ENCODE measurements around the gene IRAK3. TPM values are rescaled to one million over a fixed set of nuclear protein-coding genes. Genes with fewer than 3 reads are reported as not detected.

IRAK3 gene
- total and polyA plus RNA-seq, 8 donors = 0.55 to 5.3 (median 1.3) TPM

GRCh38 chr12:66162701-66163100 is 26.3 kb upstream of the IRAK3 start:
- Histone ChIP-seq H3K4me1 (peaks cover 0 to 3% (median 0%) of the 10 kb centered on the region in 3 donors), H3K4me3 (no peak overlapping the region), H3K36me3 (no peaks in the 10 kb centered on the region), H3K9me3 (no peaks in the 10 kb centered on the region), H3K27ac (no peak overlapping the region), H3K27me3 (no peaks in the 10 kb centered on the region)
- no peak for DNase-seq
- intact Hi-C loops (cut with DNase I) = no loop called here
- WGBS, 2 donors = 90 to 93% methylated on average over 2 of the region's 2 CpGs
- ATAC-seq = no peak
- no peak for FAIRE-seq
- TF ChIP-seq CTCF (IDR thresholded peaks at IDR 0.05) = no peak

GRCh38 chr12:66163289-66163688 is 25.7 kb upstream of the IRAK3 start:
- H3K4me3 ChIP-seq = no peak overlapping the region
- H3K36me3 ChIP-seq = no peaks in the 10 kb centered on the region
- no peak for TF ChIP-seq CTCF (IDR thresholded peaks at IDR 0.05)
- FAIRE-seq (no peak), DNase-seq (no peak), ATAC-seq (no peak)
- no peak overlapping the region for H3K27ac ChIP-seq
- peaks cover 0 to 5% (median 5%) of the 10 kb centered on the region in 3 donors for H3K4me1 ChIP-seq
- 56 to 69% methylated on average over 4 of the region's 4 CpGs for WGBS, 2 donors
- intact Hi-C loops (cut with DNase I) = no loop called here
- H3K9me3 ChIP-seq = no peaks in the 10 kb centered on the region
- H3K27me3 ChIP-seq = no peaks in the 10 kb centered on the region

- H3K27me3 ChIP-seq = no peaks in the 10 kb centered on the region
- H3K27ac ChIP-seq = no peak overlapping the region
- DNase-seq (no peak), FAIRE-seq (no peak), ATAC-seq (no peak)
- no peak for TF ChIP-seq CTCF (IDR thresholded peaks at IDR 0.05)
- peaks cover 0 to 10% (median 10%) of the 10 kb centered on the region in 3 donors for H3K4me1 ChIP-seq
- H3K4me3 ChIP-seq = no peak overlapping the region
- 90 to 92% methylated on average over 3 of the region's 3 CpGs for WGBS, 2 donors
- intact Hi-C loops (cut with DNase I) = no loop called here
- H3K9me3 ChIP-seq = no peaks in the 10 kb centered on the region
- H3K36me3 ChIP-seq = no peaks in the 10 kb centered on the region
Observed at GRCh38 chr12:66164349-66164821, 24.6 kb upstream of the IRAK3 start.

- WGBS, 2 donors = 97 to 100% methylated on average over 2 of the region's 2 CpGs
- Histone ChIP-seq H3K4me1 (peaks cover 0 to 10% (median 10%) of the 10 kb centered on the region in 3 donors), H3K36me3 (no peaks in the 10 kb centered on the region), H3K9me3 (no peaks in the 10 kb centered on the region), H3K4me3 (no peak overlapping the region), H3K27ac (no peak overlapping the region), H3K27me3 (no peaks in the 10 kb centered on the region)
- no peak for ATAC-seq
- DNase-seq = no peak
- no peak for TF ChIP-seq CTCF (IDR thresholded peaks at IDR 0.05)
- FAIRE-seq = no peak
- intact Hi-C loops (cut with DNase I) = no loop called here
Observed at GRCh38 chr12:66165141-66165540, 23.9 kb upstream of the IRAK3 start.

GRCh38 chr12:66166561-66166960 is 22.5 kb upstream of the IRAK3 start:
- H3K4me3 ChIP-seq = no peak overlapping the region
- ATAC-seq = no peak
- intact Hi-C loops (cut with DNase I) = no loop called here
- DNase-seq = no peak
- no peak overlapping the region for H3K27ac ChIP-seq
- no peak for FAIRE-seq
- WGBS, 2 donors = 86 to 94% methylated on average over 2 of the region's 2 CpGs
- H3K4me1 ChIP-seq = peaks cover 0 to 10% (median 10%) of the 10 kb centered on the region in 3 donors
- H3K9me3 ChIP-seq = no peaks in the 10 kb centered on the region
- no peaks in the 10 kb centered on the region for H3K27me3 ChIP-seq
- no peaks in the 10 kb centered on the region for H3K36me3 ChIP-seq
- TF ChIP-seq CTCF (IDR thresholded peaks at IDR 0.05) = no peak
